PC-3 (cell line): ENCODE measurements around the gene LHX8.
A peak's percentile ranks its signal among the peaks of the same experiment; 100 is the strongest.

Source experiments
- CTCF ChIP-seq: fragments of 300-600 bp; sonication (generic); conservative IDR thresholded peaks from 2 replicates; pipeline ENCODE4 v1.5.1; 2017; ENCODE audit warnings: antibody characterized with exemption, low read depth, mild to moderate bottlenecking, low read length
- EZH2 ChIP-seq: fragments of 300-600 bp; sonication (generic); IDR thresholded peaks from one replicate; pipeline ENCODE4 v1.6.1; 2017; ENCODE audit warnings: antibody characterized with exemption, mild to moderate bottlenecking, low read length; ENCODE audit not compliant: unreplicated experiment

DNA sequence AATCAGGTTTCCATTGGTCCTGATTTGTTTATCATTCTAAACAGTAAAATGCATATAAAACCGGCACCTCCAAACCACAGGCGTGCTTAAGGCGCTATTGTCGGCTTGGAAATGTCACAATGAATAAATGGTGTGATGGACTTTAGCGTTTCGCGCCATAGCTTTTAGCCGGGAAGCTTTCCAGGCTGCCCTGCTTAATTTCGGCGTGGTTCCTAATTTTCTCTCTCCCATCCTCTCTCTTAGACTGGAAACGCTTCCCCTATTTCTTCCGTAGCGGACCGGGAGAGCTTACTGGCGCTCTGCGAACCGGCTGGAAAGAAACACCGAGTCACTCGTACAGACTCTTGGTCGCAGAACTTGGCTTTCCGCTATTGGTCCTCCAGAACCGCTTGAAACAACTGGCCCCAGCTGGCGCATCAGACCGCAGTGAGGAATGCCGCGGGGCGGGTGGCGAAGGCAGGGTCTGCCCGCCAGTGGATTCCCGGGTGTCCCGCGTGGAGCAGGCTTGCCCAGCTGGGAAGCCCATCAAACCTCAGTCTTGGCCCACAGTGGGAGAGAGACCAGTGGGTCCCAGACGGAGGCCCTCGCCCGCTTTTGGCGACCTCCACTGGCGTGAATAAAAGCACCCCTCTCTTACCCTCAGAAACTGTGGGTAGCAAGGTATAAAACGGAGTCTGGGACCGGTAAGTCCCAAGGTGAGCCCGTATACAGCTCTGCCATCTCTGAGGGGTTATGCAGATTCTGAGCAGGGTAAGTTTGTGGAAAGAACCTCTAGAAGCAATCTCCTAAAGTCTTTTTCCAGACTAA lies 4.0 kb upstream of the LHX8 start:
- TF ChIP-seq CTCF, result no peak
- peak; percentile 48 for TF ChIP-seq EZH2
